Measurements from ENCODE around the gene GAPT.
A peak's percentile ranks its signal among the peaks of the same experiment; 100 is the strongest.

- TF ChIP-seq CTCF (IDR thresholded peaks at IDR 0.05), result peak in 3 of 6 experiments; percentile 24 to 82 (median 69)
- peak; percentile 99 for TF ChIP-seq POLR2A (IDR thresholded peaks at IDR 0.05)
These were observed 31.1 kb upstream of the GAPT start, which contains the start of gene PLK2 for GRCh38 chr5:58460002-58460731.

Measured in adrenal gland (tissue), 5 donors.